Activated CD4-positive, alpha-beta T cell treated with anti-CD3 and anti-CD28 coated beads, Interleukin-2, amount 50 U/mL, for 16 hours (primary cell): Measurements from ENCODE around the gene PTP4A2.
"Not testable (repeated sequence)": the region's sequence is repeated elsewhere in the genome, so short reads cannot be mapped to it uniquely, and the experiment has no call there.

Experiments used
- DNase-seq: peaks from one replicate; pipeline ENCODE4 v3.0.0-alpha.2; 2020

PTP4A2 gene

DNA sequence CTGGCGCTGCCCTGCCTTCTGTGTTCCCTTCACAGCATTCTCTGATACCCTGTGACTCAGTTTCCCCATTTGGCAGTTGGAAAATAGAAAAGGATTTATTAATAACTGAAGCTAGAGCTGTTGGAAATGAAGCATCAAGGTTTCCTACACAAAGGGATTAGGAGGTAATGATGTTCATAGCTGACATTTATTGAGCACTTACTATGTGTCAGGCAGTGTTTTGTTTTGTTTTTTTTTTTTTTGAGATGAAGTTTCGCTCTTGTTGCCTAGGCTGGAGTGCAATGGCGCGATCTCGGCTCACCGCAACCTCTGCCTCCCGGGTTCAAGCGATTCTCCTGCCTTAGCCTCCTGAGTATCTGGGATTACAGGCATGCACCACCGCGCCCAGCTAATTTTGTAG lies 7.5 kb upstream of the PTP4A2 start:
- DNase-seq, result not testable (repeated sequence)

DNA sequence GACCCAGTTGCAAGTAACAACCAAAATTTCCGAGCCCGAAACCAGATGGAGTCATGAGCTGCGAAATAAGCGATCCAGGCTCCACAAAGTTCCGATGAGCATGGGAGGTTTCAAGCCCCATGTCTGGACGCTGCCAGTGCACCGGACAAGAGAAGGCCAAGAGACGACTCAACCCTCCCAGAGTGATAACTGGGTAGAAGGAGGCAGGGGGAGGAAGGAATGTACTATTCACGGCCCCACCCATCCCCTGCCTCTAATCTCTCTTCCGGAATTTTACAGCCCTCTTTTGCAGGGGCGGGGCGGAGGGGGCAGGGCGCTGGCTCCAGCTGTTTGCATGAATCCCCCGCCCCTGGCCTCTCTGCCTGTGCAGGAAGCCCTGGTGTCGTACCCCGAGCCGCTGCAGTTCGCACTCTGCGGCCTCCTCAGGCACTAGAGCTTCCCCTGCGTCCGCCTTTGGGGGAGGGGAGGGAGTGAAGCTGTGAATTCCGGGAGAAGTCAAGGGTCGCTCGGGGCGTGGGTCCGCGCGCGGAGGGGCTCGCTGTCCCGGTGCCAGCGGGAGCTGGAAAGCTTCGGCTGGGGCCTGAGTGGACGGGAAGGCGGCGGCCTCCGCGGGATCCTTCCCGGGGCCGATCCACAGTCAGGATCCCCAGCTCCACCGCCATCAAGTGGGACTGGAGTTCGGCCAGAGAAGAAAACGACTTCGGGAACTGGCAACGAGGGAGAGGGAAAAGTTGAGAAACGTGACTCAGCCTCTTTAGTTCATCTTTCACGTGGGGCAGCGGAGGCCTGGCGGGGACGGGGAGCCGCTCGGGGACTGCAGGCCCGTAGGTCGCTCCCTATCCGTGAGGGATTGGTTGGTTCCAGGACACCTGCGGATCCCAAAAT lies 6.3 kb upstream of the PTP4A2 start:
- DNase-seq, result peak; percentile 95

- peak; percentile 79 for DNase-seq
Measured at GRCh38 chr1:31943546-31944184, 5.5 kb upstream of the PTP4A2 start.

DNA sequence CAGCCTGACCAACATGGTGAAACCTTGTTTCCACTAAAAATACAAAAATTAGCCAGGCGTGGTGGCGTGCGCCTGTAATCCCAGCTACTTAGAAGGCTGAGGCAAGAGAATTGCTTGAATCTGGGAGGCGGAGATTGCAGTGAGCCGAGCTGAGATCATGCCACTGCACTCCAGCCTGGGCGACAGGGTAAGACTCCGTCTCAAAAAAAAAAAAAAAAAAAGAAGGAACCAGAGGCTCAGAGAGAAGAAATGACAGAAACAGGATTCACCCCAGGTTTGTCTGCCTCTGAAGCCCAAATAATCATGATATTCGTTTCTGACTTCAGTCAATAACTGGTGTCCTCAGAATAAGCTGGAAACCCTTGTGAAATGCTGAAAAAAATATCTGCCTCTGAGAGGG lies 3.9 kb upstream of the PTP4A2 start:
- not testable (repeated sequence) for DNase-seq

DNA sequence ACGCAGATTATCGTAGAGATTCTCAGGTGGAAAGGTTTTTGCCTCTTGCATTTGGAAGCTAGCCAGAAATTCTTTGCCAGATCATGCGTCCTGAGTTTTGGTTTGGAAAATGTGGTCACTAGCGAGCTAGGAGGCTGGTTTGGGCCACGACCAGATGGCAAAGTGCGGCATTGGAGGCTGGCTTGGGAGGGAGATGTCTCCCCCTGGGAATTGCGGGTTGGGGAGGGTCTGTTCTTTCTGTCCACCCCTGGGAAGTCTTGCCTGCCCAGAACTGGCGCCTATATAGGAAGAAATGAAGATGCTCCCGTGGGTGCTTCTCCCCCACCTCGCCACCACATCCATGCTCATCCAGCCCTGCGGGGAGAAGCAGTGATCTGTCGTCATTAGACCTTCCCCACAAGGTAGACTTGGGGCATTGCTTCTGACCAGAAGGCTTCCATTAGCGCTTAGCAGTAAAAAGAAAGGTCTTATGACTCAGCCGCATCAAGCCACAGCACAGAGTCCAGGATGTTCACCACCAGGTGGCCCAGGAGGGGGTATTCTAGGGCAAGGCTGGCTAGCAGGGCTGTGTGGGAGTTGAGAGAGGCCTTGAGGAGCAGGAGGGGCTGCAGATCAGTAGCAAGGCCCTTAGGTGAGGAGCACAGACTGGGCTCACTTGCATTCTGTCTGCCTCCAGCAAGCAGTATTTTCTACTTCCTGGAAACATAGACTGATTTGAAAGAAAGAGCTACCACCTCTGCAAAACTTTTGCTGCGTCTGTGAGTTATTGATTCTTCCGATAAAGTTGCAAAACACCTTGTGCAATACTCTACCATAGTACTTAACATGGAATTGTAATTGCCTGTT lies 1.5 kb upstream of the PTP4A2 start:
- peak; percentile 93 for DNase-seq

- DNase-seq, result peak; percentile 76
Measured at GRCh38 chr1:31937300-31938183, 626 bp downstream of the PTP4A2 start.

- DNase-seq, result no peak
Measured at GRCh38 chr1:31936981-31937299, 1.2 kb downstream of the PTP4A2 start.

DNA sequence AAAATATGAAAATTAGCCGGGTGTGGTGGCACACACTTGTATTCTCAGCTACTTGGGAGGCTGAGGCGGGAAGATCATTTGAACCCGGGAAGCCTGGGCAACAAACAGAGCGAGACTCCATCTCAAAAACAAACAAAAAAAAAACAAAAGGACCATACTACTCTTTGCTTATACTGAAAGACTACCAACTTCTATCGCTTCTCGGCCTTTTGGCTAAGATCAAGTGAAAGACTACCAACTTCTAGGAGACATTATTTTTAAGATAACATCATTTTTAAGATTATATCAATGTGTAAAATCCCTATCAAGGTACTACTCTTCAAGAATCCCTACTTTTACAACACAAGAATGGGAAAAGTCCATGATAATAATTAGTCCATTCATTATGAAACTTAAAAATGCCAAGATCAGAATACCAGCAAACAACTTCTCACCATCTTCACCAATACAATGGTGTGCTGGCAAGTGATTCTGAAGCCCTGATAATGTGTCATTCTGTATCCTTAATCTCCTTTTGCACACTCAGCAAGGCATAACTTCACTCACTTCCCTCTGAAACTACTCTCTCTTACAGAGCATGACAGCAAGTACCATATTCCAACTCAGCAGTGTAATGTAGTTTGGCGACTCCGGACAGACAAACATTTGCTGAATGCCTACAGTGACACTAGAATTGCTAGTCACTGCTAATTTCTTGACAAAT lies 1.7 kb downstream of the PTP4A2 start:
- DNase-seq, result peak; percentile 68

- peak; percentile 70 for DNase-seq
Measured at GRCh38 chr1:31934706-31935629, 3.2 kb downstream of the PTP4A2 start.

- DNase-seq, result peak; percentile 74
Measured at GRCh38 chr1:31932491-31933316, 5.5 kb downstream of the PTP4A2 start.

DNA sequence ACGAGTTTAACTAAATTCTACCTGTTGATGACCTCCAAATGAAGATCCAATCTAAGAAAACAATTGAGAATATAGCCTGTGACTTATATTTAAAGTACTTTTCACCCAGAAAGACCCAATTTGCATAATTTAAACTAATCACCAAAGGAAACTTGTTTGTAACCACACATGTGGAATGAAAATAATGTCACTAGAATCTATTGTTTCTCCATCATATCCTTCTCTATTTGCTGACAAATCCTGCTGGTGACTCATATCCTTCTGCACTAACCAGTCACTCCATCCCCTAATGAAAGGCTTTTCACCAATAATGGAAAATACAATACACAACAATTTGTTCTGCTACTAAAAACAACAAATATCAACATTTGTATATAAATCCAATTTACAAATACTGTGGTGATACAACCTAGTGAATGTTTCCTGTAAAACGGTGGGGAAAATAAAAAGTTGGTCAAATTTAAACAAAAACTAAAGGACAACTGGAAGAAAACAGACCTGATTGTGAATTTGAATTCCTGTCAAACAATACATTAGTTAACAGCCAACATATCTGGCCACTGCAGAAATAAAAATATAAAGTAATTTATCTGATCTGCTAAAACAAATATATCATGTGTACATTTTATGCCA lies 6.5 kb downstream of the PTP4A2 start:
- peak; percentile 71 for DNase-seq

DNA sequence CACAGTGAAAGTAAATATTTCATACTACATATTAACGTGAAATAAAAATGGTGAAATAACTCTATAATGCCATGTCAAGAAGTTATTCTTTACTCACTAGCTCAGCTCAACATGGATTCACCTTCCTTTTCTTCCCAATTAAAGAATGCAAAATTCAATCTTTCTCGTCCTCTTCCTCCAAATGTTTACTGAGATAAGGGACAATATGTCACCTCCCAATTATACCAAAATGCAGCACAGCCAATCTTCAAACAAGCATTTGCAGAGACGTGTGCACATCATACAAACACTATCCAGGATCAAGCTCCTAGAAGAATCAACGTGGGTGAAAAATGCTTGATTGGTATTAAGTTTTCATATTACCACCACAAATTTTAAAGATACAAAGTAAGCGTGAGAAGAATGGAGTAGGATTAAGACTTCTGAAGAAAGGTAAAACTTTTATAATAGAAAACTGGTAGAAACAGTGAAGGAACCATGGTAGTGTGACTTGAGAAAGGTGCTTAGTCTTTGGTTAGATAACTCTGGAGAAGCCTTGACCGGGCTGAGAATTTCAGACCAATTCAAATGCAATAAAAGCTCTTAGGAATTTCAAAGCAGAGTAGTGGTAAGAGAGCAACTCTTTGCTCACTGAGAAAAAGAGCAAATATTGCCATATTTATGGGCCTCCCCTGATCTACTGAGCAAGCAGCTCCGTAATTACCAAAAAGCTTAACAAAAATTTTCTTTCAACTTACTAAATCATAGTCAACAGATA lies 7.2 kb downstream of the PTP4A2 start:
- DNase-seq, result no peak

- no peak for DNase-seq
Measured at GRCh38 chr1:31927661-31927980, 10.5 kb downstream of the PTP4A2 start.

- DNase-seq, result no peak
Measured at GRCh38 chr1:31926853-31927660, 11.1 kb downstream of the PTP4A2 start.

- peak; percentile 73 for DNase-seq
Measured at GRCh38 chr1:31926252-31926651, 11.9 kb downstream of the PTP4A2 start.

DNA sequence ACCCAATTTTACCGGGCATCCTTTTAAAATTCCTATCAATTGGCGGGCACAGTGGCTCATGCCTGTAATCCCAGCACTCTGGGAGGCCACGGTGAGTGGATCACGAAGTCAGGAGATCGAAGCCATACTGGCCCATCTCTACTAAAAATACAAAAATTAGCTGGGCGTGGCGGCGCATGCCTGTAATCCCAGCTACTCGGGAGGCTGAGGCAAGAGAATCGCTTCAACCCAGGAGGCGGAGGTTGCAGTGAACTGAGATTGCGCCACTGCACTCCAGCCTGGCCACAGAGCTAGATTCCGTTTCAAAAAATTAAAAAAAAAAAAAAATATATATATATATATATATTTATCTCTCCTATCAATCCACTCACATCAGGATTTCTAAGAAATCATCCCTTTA lies 12.3 kb downstream of the PTP4A2 start:
- not testable (repeated sequence) for DNase-seq

GRCh38 chr1:31924839-31925238 lies 13.3 kb downstream of the PTP4A2 start:
- no peak for DNase-seq
